Measurements from ENCODE around the gene SLC29A4.

DNA sequence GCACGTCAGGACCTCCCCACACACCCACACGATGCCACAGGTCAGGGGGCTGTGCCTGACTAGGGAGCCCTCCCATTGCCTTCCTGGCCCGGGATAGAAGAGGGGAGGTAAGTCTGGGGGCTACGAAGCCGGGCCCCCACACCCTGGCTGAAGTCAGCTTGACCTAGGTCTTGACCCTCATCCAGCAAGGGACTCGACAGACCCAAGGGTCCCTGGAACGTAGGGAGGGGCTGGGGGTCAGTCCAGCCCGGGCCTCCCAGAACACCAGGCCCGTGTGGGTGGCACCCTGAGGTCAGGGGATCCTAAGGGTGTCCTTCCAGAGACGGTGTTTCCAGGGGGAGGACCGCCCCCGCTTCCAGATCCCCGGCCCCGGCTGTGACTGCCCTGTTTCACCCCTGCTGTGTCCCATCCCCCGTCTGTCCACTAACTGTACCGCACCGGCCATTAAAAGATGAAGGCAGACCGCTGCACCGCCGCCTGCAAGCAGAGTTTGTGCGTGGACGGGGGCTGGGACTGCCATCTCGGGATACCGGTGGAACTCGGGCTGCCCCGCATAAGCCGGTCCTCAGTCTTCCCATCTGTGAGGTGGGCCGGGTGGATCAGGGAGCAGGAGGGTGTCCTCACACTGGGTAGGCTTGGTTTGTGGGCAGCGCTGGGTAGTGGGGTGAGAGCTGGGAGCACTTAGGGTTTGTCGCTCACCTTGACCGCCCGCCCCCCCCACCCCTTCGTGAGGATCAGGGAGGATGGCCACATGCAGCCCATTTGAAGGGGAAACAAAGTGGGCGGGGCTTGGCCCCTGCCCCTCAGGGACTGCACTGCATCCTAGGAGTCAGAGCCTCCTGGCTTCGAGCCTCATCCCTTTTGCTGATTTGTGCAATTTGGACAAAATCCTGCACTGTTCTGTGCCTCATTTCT is 21.1 kb downstream of the SLC29A4 start:
- TF ChIP-seq POLR2A (IDR thresholded peaks at IDR 0.05; ENCODE audit: low read depth, low read length) (no peak), POLR2AphosphoS5 (IDR thresholded peaks at IDR 0.05; ENCODE audit: low read depth, low read length) (no peak), TAF1 (IDR thresholded peaks at IDR 0.05; ENCODE audit: borderline replicate concordance, low read depth, low read length) (no peak)
